Measurements from ENCODE around the gene KDM4B.
"Not testable (repeated sequence)": the region's sequence is repeated elsewhere in the genome, so short reads cannot be mapped to it uniquely, and the experiment has no call there.

Gene KDM4B

GRCh38 chr19:5195587-5195986 lies 226.7 kb downstream of the KDM4B start:
- not testable (repeated sequence) for DNase-seq (ENCODE audit: low read depth, low spot score)

DNA sequence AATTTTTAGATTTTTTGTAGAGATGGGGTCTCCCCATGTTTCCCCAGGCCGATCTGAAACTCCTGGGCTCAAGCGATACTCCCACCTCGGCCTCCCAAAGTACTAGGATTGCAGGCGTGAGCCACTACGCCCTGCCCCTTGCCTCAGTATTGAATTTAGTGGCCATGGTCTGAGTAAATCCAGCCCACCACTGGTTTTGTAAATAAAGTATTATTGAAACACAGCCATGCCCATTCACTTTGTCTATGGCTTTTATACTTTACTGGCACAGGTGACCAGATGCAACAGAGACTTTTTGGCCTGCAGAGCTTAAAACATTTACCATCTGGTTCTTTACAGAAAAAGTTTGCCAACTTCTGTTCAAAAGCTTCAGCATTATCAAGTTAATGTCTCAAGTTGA lies 227.9 kb downstream of the KDM4B start:
- DNase-seq (ENCODE audit: low read depth, low spot score), result no peak

DNA sequence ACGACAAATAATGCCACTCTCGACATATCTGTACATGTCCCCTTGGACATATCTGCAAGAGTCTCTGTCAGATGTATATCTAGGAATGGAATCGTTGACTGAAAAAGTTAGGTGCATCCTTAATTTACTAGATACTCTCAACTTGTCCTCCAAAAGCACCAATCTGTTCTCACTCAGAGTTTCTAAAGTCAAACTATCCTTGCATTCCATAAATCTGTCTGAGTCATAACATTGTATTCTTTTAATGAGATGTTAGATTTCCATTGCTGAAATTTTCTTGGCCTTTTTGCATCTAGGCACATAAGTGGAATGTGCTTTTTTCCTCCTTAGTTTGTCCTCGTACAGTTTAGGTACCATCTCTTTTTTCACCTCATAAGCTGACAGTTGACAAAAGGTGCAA lies 231.9 kb downstream of the KDM4B start:
- no peak for DNase-seq (ENCODE audit: low read depth, low spot score)

DNA sequence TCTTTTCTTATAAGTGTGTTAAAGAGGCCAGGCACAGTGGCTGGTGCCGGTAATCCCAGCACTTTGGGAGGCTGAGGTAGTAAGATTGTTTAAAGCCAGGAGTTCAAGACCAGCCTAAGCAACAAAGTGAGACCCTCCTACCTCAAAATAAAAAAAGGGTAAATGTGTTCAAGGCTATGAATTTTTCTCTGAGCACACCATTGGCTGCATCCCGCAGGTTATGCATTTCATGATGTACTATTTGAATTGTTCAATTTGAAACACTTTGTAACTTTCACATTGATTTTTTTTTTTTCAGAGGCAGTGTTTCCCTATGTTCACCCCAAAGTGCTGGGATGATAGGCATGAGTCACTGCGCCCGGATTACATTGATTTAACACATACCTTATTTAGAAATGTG lies 233.6 kb downstream of the KDM4B start:
- no peak for DNase-seq (ENCODE audit: low read depth, low spot score)
